Measurements from ENCODE around the gene KSR1. TPM values are rescaled to one million over a fixed set of nuclear protein-coding genes. Genes with fewer than 3 reads are reported as not detected.

KSR1 gene
- total and polyA plus RNA-seq, 9 of the 15 experiments (the other 6 are each of a cell fraction or from before 2014, with no cell fraction given), result 1.4 to 51.7 (median 18.4) TPM

- TF ChIP-seq PML (IDR thresholded peaks at IDR 0.05; ENCODE audit: low read length) (no peak), TFAM (CRISPR knock-in tag; conservative IDR thresholded peaks at IDR 0.05) (no peak), PURB (CRISPR knock-in tag; IDR thresholded peaks at IDR 0.05; ENCODE audit: low read depth) (no peak), YY1 (IDR thresholded peaks at IDR 0.05; ENCODE audit: borderline replicate concordance in 1 of 3, control insufficient read depth in 1 of 3, extremely low read depth in 1 of 3, insufficient read depth in 3 of 3, insufficient read length in 1 of 3, insufficient replicate concordance in 2 of 3, low read depth in 1 of 3, low read length in 2 of 3) (no peak), POU5F1 (IDR thresholded peaks at IDR 0.05; ENCODE audit: borderline replicate concordance, low read depth, low read length, partially characterized antibody) (no peak), NKRF (IDR thresholded peaks at IDR 0.05; ENCODE audit: borderline replicate concordance) (0 out of 2 replicates have a peak, but pooled peaks have one; percentile 22), MCM2 (IDR thresholded peaks at IDR 0.05; ENCODE audit: low read depth) (peak; percentile 71; the same call in 1 of the 2 replicates), ATF6 (CRISPR knock-in tag; IDR thresholded peaks at IDR 0.05) (no peak), SAP30 (IDR thresholded peaks at IDR 0.05; ENCODE audit: borderline replicate concordance, insufficient read depth, low read depth, low read length, poor library complexity, severe bottlenecking) (no peak), NFE2 (IDR thresholded peaks at IDR 0.05; ENCODE audit: low read depth) (no peak), POLR2B (IDR thresholded peaks at IDR 0.05; ENCODE audit: low read depth, partially characterized antibody) (peak; percentile 33), SOX6 (IDR thresholded peaks at IDR 0.05) (no peak)
- TF ChIP-seq, protein P1, sequence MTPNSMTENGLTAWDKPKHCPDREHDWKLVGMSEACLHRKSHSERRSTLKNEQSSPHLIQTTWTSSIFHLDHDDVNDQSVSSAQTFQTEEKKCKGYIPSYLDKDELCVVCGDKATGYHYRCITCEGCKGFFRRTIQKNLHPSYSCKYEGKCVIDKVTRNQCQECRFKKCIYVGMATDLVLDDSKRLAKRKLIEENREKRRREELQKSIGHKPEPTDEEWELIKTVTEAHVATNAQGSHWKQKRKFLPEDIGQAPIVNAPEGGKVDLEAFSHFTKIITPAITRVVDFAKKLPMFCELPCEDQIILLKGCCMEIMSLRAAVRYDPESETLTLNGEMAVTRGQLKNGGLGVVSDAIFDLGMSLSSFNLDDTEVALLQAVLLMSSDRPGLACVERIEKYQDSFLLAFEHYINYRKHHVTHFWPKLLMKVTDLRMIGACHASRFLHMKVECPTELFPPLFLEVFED (CRISPR knock-in tag; conservative IDR thresholded peaks at IDR 0.05), result no peak
- TF ChIP-seq, protein P2, sequence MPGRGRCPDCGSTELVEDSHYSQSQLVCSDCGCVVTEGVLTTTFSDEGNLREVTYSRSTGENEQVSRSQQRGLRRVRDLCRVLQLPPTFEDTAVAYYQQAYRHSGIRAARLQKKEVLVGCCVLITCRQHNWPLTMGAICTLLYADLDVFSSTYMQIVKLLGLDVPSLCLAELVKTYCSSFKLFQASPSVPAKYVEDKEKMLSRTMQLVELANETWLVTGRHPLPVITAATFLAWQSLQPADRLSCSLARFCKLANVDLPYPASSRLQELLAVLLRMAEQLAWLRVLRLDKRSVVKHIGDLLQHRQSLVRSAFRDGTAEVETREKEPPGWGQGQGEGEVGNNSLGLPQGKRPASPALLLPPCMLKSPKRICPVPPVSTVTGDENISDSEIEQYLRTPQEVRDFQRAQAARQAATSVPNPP (IDR thresholded peaks at IDR 0.05; ENCODE audit: borderline replicate concordance, insufficient read depth, insufficient read length), result no peak
- TF ChIP-seq, protein P3, sequence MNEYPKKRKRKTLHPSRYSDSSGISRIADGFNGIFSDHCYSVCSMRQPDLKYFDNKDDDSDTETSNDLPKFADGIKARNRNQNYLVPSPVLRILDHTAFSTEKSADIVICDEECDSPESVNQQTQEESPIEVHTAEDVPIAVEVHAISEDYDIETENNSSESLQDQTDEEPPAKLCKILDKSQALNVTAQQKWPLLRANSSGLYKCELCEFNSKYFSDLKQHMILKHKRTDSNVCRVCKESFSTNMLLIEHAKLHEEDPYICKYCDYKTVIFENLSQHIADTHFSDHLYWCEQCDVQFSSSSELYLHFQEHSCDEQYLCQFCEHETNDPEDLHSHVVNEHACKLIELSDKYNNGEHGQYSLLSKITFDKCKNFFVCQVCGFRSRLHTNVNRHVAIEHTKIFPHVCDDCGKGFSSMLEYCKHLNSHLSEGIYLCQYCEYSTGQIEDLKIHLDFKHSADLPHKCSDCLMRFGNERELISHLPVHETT (CRISPR knock-in tag; conservative IDR thresholded peaks at IDR 0.05 in 1 of 2, IDR thresholded peaks at IDR 0.05 in 1 of 2), result no peak
Observed at GRCh38 chr17:27478901-27479538, 22.8 kb downstream of the KSR1 start (continued).
